Retina (tissue), 1 donor: ENCODE measurements around the gene ACSL3.
"Not testable (repeated sequence)": the region's sequence is repeated elsewhere in the genome, so short reads cannot be mapped to it uniquely, and the experiment has no call there.

Experiments
- DNase-seq: peaks from one replicate; pipeline ENCODE4 v3.0.0-alpha.2; 2016

Gene ACSL3

GRCh38 chr2:222860740-222861410 lies at the start of gene ACSL3:
Gene ACSL3, plus strand, starts transcription at chr2:222861036. Its CDS starts 47,737 bp downstream, at chr2:222908773.
- peak; percentile 97 for DNase-seq

- no peak for DNase-seq
These were observed 49.0 kb upstream of the ACSL3 start for GRCh38 chr2:222811828-222812227.

DNA sequence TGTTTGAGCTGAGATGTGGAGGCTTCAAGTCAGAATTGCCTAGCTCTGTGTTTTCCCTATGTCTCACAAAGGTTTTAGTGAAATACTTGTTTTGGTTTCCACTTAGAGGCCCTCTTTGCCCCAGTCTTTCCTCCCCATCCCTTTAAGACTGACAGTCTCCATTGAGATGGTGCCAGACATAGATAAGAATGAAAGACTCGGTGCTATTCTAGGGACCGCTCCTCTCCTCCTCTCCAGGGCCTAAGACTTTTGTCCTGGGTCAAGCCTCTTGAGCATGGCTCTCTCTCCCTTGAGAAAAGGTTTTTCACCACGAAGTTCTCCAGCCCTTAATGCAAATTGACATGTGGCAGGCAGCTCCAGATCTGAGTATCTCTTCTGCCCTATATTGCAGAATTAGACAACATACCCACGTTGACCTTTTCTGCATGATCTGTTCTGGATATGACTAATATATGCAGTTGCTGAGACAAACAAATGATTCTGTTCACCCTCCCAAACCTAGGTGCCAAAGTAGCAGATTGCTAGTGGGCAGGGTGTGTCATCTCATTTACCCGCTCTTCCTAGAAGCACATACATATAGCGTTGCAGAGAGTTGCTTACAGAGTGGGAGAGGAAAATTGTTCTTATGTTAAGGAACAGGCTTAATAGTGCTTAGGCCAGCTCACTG lies 47.5 kb upstream of the ACSL3 start:
- no peak for DNase-seq

DNA sequence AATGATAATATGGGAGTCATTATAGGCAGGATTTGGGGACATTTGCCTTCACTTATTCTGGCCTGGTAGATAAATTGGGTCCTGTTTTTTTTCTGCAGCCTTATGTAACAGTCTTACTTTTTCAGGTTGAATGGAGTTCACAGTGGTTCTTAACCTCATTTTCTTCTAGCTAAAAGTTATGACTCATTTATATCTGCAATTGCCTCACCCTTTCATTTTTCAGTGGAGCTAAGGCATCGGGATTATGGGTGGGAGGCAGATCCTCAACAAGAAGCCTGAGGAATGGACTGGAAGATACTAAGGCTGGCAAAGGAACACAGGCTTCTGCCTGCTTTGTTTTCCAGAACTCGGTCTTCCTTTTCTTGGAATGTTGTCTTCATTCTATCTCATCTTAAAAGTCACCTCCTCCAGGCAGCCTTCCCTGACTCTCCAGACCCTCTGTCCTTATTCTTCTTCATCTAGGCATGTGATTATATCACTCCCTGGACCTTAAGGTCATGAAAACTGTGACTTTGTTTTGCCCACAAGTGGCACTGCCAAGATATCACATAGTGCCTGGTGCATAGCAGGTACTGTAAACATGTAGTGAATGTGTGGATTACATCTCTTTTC lies 41.0 kb upstream of the ACSL3 start:
- no peak for DNase-seq

DNA sequence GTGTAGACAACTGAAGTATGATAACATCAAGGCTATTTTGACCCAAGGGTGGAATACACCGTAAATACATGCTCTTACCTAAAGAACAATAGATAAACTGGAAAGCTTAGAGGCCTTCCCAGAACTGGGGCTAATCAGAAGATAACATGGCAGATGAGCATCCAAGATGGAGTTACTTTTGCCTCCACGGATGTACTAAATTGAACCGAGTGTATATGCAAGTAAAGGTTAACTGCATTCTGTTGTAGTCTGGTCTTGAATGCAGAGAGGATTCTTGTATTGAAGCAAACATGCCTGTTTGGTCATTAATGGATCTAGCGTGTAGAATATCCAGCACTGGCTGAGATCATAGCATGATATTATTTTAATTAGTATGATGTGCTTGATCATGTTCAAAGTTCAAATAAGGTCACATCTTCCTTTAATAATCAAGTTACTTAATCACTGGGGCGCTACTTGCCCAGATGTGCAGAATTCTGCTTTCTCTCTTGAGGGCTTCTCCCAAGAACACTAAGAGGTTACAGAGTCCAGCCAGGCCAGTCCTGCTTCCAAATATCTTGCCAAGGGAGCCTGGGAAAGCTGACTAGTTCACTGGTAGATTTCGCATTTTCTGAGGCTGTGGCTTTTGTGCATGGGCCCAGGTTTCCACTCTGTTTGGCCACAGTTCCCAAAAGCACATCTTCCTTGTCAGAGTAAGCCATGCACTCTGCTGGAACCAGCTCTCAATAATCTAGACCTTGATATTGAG lies 37.5 kb upstream of the ACSL3 start:
- DNase-seq: no peak

DNA sequence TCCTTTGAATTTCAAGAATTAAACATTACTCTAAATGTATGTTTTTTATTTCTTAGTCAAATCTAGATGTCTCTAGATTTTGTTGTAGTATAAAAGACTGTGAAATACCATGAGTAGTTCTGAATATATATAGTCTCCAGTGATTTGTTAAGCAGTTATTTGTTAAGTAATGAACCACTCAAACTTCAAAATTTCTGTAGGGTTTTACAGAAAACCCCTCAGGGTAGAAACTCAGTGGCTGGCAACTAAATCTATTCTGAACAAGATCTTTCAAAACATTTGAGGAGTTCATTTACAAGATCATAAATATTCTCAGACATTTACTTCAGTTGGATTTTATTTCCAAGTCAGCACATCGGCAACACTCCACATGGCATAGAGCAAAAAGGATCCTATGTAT lies 35.8 kb upstream of the ACSL3 start:
- no peak for DNase-seq

DNA sequence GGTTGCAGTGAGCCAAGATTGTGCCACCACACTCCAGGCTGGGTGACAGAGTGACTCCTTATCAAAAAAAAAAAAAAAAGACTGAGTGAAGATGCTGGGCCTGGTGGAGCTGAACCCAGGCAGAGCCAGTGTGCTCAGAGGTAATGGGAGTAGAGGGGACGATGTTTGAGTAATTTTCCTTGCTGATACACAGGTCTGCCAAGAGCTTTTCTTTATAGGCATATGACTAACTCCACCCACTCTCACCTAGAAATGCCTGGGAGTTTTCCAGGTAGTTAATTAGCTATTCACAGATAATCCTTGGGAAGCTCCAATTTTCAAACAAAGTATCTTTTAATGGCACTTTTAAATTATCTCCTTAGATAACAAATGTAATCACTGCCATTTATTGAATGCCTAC lies 33.4 kb upstream of the ACSL3 start:
- no peak for DNase-seq

DNA sequence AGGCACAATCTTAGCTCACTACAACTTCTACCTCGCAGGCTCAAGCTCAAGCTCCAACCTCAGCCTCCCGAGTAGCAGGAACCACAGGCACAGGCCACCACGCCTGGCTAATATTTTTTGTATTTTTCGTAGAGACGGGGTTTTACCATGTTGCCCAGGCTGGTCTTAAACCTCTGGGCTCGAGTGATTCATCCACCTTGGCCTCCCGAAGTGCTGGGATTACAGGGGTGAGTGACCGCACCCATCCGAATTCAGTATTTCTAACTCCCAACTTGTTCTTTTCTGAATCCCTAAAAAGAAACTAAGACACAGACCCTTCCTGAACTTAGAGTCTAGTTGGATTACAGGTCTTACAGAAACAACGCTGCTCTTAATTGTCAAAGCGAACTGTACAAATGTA lies 32.3 kb upstream of the ACSL3 start:
- DNase-seq: no peak

DNA sequence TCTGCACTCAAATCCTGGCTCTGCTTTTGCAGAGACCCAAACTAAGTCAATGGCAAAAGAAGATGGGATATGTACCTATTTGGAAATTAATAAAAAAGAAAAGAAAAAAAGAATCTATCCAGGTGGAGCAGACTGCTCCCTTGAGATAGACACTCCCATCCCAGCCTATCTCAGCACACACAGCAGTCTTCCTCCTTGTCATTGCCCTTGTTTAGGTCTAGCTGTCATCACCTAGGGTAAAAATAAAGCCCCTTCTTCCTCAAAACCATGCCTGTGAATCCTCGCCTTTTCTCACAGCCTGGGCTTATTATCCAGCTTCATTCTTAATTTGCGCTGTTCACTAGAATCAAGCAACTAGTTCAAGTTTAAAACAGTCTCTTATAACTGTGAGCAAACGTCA lies 30.7 kb upstream of the ACSL3 start:
- DNase-seq: no peak

- no peak for DNase-seq
These were observed 27.4 kb upstream of the ACSL3 start for GRCh38 chr2:222833410-222833809.

GRCh38 chr2:222835143-222835822 lies 25.6 kb upstream of the ACSL3 start:
- DNase-seq: no peak

DNA sequence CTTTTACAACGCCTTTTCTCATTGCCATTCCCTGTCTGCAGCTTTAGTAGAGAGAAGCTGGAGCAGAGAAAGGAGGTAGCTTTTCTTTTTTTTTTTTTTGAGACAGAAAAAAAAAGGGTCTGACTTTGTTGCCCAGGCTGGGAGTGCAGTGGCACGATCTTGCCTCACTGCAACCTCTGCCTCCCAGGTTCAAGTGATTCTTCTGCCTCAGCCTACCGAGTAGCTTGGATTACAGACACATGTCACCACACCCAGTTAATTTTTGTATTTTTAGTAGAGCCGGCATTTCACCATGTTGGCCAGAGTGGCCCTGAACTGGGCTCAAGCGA lies 25.0 kb upstream of the ACSL3 start:
- DNase-seq: no peak

- DNase-seq: no peak
These were observed 23.2 kb upstream of the ACSL3 start for GRCh38 chr2:222837643-222838056.

GRCh38 chr2:222840060-222840802 lies 20.6 kb upstream of the ACSL3 start:
- DNase-seq: no peak

GRCh38 chr2:222842491-222843174 lies 18.2 kb upstream of the ACSL3 start:
- no peak for DNase-seq

GRCh38 chr2:222844323-222844722 lies 16.5 kb upstream of the ACSL3 start:
- no peak for DNase-seq

GRCh38 chr2:222845314-222845713 lies 15.5 kb upstream of the ACSL3 start:
- not testable (repeated sequence) for DNase-seq

- no peak for DNase-seq
These were observed 14.8 kb upstream of the ACSL3 start for GRCh38 chr2:222846003-222846402.

GRCh38 chr2:222848031-222848430 lies 12.8 kb upstream of the ACSL3 start:
- DNase-seq: not testable (repeated sequence)

DNA sequence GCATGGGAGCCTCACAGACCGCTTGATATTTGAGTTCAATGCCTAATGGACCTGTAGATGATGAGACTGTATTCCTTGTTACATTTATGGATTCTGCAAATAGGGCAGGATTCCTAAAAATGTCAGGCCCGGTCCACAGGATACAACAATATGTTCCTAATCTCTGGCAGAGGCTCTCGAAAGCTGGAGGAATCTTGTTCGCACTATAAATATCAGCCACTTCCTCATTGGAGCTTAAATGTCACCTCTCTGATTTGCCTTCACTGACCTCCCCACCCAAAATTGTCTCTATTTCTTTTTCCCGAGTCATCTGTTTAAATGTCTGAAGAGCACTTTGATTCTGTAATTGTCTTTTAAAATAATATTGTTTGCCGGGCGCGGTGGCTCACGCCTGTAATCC lies 12.0 kb upstream of the ACSL3 start:
- no peak for DNase-seq

DNA sequence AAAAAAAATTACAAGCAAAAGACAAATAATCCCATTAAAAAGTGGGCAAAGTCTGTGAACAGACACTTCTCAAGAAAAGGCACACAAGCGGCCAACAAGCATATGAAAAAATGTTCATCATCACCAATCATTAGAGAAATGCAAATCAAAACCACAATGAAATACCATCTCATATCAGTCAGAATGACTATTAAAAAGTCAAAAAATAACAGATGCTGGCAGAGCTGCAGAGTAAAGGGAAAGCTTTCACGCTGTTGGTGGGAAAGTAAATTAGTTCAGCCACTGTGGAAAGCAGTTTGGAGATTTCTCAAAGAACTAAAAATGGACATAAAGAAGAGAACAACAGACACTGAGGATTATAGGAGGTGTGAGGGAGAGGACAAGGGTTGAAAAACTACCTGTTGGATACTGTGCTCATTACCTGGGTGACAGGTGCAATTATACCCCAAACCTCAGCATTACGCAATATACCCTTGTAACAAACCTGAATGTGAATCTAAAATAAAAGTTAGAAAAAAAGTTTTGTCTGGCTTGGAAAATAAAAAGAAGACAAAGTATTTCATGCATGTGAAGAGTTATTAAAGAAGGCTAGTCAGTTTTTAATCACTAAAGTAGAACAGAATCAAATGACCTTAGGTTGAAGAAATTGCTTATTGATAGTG lies 8.7 kb upstream of the ACSL3 start:
- no peak for DNase-seq
